Measurements from ENCODE around the gene MAPK7. TPM values are rescaled to one million over a fixed set of nuclear protein-coding genes. Genes with fewer than 3 reads are reported as not detected.

The MAPK7 gene
- total and polyA plus RNA-seq, 10 of the 15 experiments (the other 5 are each of a cell fraction or from before 2014, with no cell fraction given): 0.37 to 13.5 (median 5.6) TPM

DNA sequence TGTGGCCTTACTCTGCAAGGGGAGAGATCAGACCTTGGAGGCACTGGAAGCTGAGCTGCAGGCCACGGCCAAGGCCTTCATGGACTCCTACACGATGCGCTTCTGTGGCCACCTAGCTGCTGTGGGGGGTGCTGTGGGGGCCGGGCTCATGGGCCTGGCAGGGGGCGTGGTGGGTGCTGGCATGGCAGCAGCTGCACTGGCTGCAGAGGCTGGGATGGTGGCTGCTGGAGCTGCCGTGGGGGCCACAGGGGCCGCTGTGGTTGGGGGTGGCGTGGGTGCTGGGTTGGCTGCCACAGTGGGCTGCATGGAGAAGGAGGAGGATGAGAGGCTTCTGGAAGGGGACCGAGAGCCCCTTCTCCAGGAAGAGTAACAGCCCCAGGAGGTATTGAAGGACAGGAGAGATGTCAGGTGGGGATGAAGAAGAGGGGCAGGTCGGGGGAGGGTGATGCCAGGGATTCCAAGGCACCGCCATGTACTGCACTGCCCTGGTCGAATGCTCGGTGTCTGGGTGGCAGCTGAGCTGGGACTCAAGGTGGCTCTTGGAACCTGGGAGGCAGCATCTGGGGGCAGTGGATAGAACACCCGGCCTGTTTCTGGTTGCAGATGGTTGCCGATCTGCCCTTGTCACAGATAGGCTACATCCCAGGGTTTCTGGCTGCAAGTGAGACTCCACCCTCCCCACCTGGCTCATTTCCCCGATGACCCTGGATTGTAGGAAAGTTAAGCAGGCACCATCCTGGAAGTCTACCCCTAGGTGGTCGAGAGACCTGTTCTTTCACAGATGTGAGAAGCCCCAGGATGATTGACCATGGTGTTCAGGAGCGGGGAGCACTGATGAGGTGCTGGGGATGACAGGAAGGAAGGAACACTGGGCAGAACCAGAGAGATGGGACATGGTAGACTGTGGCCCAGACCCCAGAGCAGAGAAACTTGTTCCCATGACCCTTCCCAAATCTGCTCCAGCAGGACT lies 37.8 kb downstream of the MAPK7 start:
- WGBS (ENCODE audit: insufficient coverage, insufficient replicate concordance, low lambda C conversion rate, missing lambda C conversion rate): 38% methylated on average over 18 of the region's 18 CpGs
- TF ChIP-seq WRNIP1 (IDR thresholded peaks at IDR 0.05; ENCODE audit: borderline replicate concordance, low read depth, low read length) (no peak), EZH2 (IDR thresholded peaks at IDR 0.05; ENCODE audit: borderline replicate concordance, control insufficient read depth, low read depth, low read length) (no peak), MAX (IDR thresholded peaks at IDR 0.05; ENCODE audit: low read depth, low read length) (no peak), KAT2A (conservative IDR thresholded peaks at IDR 0.05; ENCODE audit: control insufficient read depth, low read depth, low read length) (no peak), SRF (IDR thresholded peaks at IDR 0.05; ENCODE audit: low read depth in 2 of 2, low read length in 2 of 2) (no peak), CBX3 (IDR thresholded peaks at IDR 0.05; ENCODE audit: borderline replicate concordance, low read depth) (no peak), CTCF (IDR thresholded peaks at IDR 0.05 in 2 of 3, conservative IDR thresholded peaks at IDR 0.05 in 1 of 3; ENCODE audit: control insufficient read depth in 2 of 3, extremely low read depth in 1 of 3, insufficient read depth in 1 of 3, low read depth in 3 of 3, low read length in 3 of 3) (no peak), SIN3A (IDR thresholded peaks at IDR 0.05; ENCODE audit: low read depth, low read length) (no peak), RFX5 (IDR thresholded peaks at IDR 0.05; ENCODE audit: low read depth, low read length) (no peak), NR2C2 (IDR thresholded peaks at IDR 0.05; ENCODE audit: borderline replicate concordance, control insufficient read depth, insufficient read length, low read depth) (no peak), ZNF384 (IDR thresholded peaks at IDR 0.05; ENCODE audit: borderline replicate concordance, low read depth, low read length) (no peak)
- TF ChIP-seq, protein P1, sequence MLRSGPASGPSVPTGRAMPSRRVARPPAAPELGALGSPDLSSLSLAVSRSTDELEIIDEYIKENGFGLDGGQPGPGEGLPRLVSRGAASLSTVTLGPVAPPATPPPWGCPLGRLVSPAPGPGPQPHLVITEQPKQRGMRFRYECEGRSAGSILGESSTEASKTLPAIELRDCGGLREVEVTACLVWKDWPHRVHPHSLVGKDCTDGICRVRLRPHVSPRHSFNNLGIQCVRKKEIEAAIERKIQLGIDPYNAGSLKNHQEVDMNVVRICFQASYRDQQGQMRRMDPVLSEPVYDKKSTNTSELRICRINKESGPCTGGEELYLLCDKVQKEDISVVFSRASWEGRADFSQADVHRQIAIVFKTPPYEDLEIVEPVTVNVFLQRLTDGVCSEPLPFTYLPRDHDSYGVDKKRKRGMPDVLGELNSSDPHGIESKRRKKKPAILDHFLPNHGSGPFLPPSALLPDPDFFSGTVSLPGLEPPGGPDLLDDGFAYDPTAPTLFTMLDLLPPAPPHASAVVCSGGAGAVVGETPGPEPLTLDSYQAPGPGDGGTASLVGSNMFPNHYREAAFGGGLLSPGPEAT (IDR thresholded peaks at IDR 0.05; ENCODE audit: low read depth): no peak
- TF ChIP-seq, protein P2, sequence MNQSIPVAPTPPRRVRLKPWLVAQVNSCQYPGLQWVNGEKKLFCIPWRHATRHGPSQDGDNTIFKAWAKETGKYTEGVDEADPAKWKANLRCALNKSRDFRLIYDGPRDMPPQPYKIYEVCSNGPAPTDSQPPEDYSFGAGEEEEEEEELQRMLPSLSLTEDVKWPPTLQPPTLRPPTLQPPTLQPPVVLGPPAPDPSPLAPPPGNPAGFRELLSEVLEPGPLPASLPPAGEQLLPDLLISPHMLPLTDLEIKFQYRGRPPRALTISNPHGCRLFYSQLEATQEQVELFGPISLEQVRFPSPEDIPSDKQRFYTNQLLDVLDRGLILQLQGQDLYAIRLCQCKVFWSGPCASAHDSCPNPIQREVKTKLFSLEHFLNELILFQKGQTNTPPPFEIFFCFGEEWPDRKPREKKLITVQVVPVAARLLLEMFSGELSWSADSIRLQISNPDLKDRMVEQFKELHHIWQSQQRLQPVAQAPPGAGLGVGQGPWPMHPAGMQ (IDR thresholded peaks at IDR 0.05; ENCODE audit: borderline replicate concordance): no peak
- H3K27me3 ChIP-seq (replicated peaks in 1 of 2; ENCODE audit: control insufficient read depth in 2 of 2, insufficient read depth in 2 of 2, low read length in 1 of 2): peaks cover 1 to 2% of the 10 kb centered on the region in 2 experiments; a peak in 3 of 4 replicates
- intact Hi-C loops (cut with micrococcal nuclease; ENCODE audit: unreplicated experiment) (no loop called here), in situ Hi-C loops (cut with MboI) (no loop called here)
- no peaks in the 10 kb centered on the region for H3K36me3 ChIP-seq (ENCODE audit: control insufficient read depth in 2 of 2, insufficient read depth in 2 of 2, low read length in 1 of 2)
- FAIRE-seq: no peak
- no peaks in the 10 kb centered on the region for H3K9me3 ChIP-seq (replicated peaks; ENCODE audit: control insufficient read depth, insufficient read depth, low read length)
- no peak for ATAC-seq
- no peak for DNase-seq (ENCODE audit: low read depth, low spot score)
- SMC1A ChIA-PET (ENCODE audit: uncharacterized antibody, unreplicated experiment): no interaction called here
- BruUV-seq (replicated peaks): no TSS peak
- H3K4me2 ChIP-seq (ENCODE audit: control insufficient read depth, insufficient read depth): no peak overlapping the region
- no peaks in the 10 kb centered on the region for H3K4me1 ChIP-seq (ENCODE audit: control insufficient read depth, insufficient read depth, low read length)
- POLR2A ChIA-PET: interaction anchor here (0.6 kb wide), 1 partner anchor 312 kb away, joined by 6 read pairs; no protein-coding TSS in a partner anchor
- no peaks in the 10 kb centered on the region for H3K79me2 ChIP-seq (ENCODE audit: control insufficient read depth, insufficient read depth, low read length)
- H3K27ac ChIP-seq (ENCODE audit: control insufficient read depth, insufficient read depth): no peak overlapping the region
- no peak overlapping the region for H3K9ac ChIP-seq (ENCODE audit: control insufficient read depth, insufficient read depth, low read length)
- H3K4me3 ChIP-seq: no peak overlapping the region
- no peak overlapping the region for H2AFZ ChIP-seq (ENCODE audit: control insufficient read depth, low read depth, low read length)
- CTCF ChIA-PET: no interaction called here
- RAD21 ChIA-PET (ENCODE audit: unreplicated experiment): no interaction called here
- H4K20me1 ChIP-seq (ENCODE audit: control insufficient read depth, insufficient read depth): no peaks in the 10 kb centered on the region
